Fibroblast of villous mesenchyme (primary cell): ENCODE data around the gene POLR2J. TPM values are rescaled to one million over a fixed set of nuclear protein-coding genes. Genes with fewer than 3 reads are reported as not detected.
A peak's percentile ranks its signal among the peaks of the same experiment; 100 is the strongest.

ENCODE experiments used
- DNase-seq: peaks from one replicate; pipeline ENCODE4 v3.0.0-alpha.2; 2010; ENCODE audit warnings: low read depth
- H3K4me3 ChIP-seq: 2 replicates; pipeline ENCODE4 v1.5.1; 2011; ENCODE audit warnings: low read depth, mild to moderate bottlenecking, low read length
- total RNA-seq: library from RNA; depleted of rRNA; stranded (reverse); fragments of >200 nt; gene quantifications from 2 replicates; pipeline ENCODE4 v1.2.3, GENCODE V29; 2012
- TF ChIP-seq, protein P1 (sequence below): IDR thresholded peaks from 2 replicates; pipeline ENCODE4 v1.5.1; 2012; ENCODE audit warnings: low read depth, mild to moderate bottlenecking, low read length; ENCODE audit not compliant: insufficient read depth

Gene POLR2J
- total RNA-seq, 1 donor: 34.5 TPM

- H3K4me3 ChIP-seq: no peak overlapping the region
- no peak for DNase-seq
- TF ChIP-seq, protein P1, sequence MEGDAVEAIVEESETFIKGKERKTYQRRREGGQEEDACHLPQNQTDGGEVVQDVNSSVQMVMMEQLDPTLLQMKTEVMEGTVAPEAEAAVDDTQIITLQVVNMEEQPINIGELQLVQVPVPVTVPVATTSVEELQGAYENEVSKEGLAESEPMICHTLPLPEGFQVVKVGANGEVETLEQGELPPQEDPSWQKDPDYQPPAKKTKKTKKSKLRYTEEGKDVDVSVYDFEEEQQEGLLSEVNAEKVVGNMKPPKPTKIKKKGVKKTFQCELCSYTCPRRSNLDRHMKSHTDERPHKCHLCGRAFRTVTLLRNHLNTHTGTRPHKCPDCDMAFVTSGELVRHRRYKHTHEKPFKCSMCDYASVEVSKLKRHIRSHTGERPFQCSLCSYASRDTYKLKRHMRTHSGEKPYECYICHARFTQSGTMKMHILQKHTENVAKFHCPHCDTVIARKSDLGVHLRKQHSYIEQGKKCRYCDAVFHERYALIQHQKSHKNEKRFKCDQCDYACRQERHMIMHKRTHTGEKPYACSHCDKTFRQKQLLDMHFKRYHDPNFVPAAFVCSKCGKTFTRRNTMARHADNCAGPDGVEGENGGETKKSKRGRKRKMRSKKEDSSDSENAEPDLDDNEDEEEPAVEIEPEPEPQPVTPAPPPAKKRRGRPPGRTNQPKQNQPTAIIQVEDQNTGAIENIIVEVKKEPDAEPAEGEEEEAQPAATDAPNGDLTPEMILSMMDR: no peak
Observed at GRCh38 chr7:102467581-102468477, 10.9 kb downstream of the POLR2J start.

DNA sequence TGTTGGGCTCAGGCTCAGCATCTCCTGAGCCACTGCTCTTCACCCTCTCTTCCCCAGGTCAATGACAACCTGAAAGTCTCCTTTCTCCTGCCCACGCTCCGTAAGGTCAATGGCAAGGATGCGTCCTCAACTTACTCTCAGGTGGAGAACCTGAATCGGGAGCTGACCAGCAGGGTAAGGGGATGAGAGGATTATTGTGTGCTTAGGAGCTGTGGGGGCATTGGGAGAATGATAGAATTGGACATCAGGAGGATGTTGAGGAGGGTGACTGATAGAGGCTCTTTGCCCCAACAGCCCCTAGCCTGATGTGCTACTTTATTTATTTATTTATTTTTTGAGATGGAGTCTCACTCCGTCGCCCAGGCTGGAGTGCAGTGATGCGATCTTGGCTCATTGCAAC is 12.6 kb downstream of the POLR2J start:
- H3K4me3 ChIP-seq: no peak overlapping the region
- no peak for DNase-seq
- TF ChIP-seq, protein P1: no peak

GRCh38 chr7:102464577-102465280 is 14.0 kb downstream of the POLR2J start, which contains the start of the genes ALKBH4 and LRWD1:
ALKBH4 (minus strand) TSS chr7:102464863; CDS start chr7:102464836, 27 bp downstream.
LRWD1 (plus strand) TSS chr7:102464984; CDS start chr7:102465081, 97 bp downstream.
- TF ChIP-seq, protein P1: peak; percentile 16
- peak; percentile 89 for DNase-seq
- peak within 1 kb of the TSS; percentile 100 for H3K4me3 ChIP-seq

GRCh38 chr7:102463841-102464576 is 14.7 kb downstream of the POLR2J start:
- peak; percentile 6 for DNase-seq
- H3K4me3 ChIP-seq: peak overlapping the region; percentile 100
- TF ChIP-seq, protein P1: no peak

- no peak overlapping the region for H3K4me3 ChIP-seq
- TF ChIP-seq, protein P1: no peak
- DNase-seq: no peak
Observed at GRCh38 chr7:102460467-102460866, 18.3 kb downstream of the POLR2J start.

DNA sequence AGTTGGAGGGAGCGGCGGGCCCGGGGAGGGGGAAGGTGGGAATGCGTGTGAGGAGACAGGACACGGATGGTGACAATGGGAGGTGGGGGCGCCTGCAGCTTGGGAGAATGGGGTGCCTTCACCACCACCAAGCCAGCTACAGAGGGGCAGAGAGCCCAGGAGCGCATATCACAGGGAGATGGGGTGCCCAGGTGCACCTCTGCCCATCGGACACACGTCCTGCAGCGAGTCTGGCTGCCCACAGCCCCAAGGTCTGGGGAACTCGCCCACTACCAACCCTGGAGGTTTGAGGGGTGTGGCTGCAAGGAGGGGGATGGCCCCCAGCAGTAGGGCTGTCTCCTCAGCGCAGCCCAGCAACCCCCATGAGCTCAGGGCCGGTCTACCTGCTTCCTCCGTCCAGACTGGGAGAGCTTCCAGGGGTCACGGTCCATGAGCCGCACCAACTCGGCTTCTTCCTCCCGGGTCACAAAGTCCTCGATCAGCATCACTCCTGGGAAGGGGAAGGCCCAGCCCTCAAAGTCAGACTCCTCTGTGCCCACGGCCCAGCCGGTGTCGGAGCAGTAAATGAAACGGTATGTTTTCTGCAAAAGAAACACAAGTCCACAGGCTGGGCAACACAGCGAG is 19.4 kb downstream of the POLR2J start:
- H3K4me3 ChIP-seq: no peak overlapping the region
- no peak for DNase-seq
- TF ChIP-seq, protein P1: no peak
